Stimulated activated CD8-positive, alpha-beta memory T cell treated with anti-CD3 and anti-CD28 coated beads, Interleukin-2, amount 100 ng/mL, for 48 hours (primary cell): Measurements from ENCODE around the gene VAT1L.

Experiments used
- DNase-seq, 2 donors: peaks; one replicate each; pipeline ENCODE4 v3.0.0-alpha.2; 2020; ENCODE audit warnings: low read depth in 2 of 2

VAT1L gene

DNA sequence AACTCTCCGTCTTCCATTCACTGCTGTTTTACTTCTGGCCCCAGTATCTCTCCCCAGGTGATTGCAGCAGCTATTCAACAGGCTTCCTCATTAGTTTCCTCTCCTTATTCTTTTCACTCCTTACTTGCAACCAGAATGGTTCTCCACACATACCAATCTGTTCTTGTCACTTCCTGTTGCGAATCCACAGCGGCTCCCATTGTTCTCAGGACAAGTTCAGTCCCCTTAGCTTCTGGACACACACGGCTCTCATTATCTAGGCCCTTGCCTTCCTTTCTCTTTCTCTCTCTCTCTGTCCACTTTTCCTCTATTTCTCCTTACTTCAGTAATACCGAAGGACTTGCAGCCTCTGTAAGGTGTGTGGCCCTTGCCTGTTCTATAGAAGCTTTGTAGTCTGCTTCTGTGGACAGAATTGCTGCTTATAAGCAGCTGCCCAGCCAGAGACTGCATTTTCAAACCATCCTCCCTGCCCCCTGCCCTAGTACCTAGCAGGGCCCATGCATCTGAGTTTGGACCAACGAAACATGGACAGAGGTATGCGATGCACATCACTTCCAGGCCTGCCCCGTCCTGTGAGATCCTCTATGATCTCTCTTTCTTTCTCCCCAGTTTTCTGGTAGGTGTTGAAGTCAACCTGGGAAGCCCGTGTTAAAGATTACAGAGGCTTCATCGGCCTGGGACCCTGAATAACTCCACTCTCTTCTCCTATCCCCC is 45.7 kb downstream of the VAT1L start:
- DNase-seq = no peak

DNA sequence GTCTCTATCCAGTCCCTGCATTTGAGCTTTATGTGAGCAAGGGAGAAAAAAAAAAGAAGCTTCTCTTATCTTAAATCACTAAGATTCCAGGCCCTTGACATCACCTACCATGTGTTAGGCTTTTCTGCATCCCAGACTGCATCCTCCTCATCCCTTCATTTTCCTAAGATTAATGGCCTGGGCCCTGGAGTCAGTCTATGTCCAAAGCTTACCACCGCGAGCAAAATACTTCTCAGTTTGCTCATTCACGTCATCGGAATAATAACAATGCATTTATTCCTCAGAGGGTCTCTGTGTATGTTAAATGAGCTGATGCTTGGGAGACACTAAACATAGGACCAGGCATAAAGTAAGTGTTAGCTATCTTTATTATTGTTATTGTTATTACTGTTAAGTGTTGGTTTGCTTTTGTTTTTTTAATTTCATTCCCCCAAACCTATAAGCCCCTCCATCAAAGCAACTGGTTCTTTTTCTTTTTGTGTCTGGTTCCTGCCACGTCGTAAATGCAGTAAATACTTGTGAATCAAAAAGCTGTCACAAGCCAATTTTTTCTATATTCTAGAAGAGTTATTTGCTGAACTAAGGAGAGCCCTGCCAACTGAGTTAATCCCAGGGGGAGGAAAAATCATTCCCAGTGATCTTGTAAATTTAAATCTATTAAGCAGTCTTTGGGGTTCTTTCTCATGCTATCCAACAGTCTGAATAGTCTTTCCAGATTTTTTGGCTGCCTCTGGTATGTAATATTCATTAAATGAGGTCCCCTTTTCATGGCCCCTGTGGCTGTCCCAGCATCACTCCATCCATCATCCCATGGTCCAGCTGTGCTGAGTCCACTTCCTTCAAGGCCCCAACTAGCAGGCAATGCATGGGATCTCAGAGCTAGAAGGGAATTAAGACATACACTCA is 46.5 kb downstream of the VAT1L start:
- no peak for DNase-seq

- DNase-seq = no peak
Observed at GRCh38 chr16:77836801-77837200, 48.4 kb downstream of the VAT1L start.

DNA sequence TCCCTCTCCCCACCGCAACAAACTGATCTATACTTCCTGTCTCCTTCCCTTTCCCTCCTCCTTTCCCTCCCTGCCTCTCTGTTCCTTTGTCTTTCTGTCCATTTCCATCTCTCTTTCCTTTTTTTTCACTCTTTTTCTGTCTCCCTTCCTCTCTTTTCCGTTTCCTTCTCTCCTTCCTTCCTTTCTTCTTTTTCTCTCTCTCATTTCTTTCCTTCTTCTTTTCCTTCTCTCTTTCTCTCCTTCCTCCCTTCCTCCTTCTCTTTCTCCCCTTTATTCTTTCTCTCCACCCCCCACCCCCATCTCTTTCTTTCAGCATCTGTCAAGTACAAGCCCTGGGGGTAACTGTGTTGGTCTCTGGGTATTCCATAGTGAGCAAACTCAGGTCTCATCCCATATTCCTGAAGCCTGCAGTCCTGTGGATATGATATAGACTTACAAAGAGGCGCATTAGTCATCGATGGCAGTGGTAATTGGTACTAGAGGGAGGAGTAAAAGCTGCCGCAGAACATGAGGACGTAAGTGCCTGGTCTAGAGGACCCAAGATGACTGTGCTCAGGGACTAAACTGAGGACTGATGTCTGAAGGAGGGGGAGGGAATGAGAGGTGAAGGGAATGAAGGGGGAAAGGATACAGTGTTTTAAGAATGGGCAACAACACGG is 50.4 kb downstream of the VAT1L start:
- DNase-seq = no peak

DNA sequence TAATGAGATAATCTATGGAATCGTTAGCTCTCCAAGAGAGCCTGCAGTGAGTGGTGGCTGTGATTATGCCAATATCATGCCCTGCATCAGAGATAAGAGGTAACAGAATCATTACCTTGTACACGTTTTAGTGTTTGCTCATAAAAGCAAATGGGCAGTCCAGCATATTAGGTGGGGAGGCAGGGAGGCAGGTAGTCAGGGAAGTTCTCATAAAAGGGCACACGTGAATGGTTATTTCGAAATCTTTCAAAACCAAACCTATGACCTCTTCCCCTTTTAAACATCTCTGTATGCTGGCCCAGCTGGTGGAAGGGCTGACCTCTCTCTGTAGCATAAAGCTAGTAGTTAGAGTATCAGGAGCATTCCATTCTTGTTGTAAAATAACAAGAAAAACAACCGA is 51.7 kb downstream of the VAT1L start:
- DNase-seq = no peak

GRCh38 chr16:77840673-77841501 is 52.5 kb downstream of the VAT1L start:
- no peak for DNase-seq

- DNase-seq = no peak
Observed at GRCh38 chr16:77841502-77841763, 53.1 kb downstream of the VAT1L start.

GRCh38 chr16:77842468-77842867 is 54.1 kb downstream of the VAT1L start:
- DNase-seq = no peak

DNA sequence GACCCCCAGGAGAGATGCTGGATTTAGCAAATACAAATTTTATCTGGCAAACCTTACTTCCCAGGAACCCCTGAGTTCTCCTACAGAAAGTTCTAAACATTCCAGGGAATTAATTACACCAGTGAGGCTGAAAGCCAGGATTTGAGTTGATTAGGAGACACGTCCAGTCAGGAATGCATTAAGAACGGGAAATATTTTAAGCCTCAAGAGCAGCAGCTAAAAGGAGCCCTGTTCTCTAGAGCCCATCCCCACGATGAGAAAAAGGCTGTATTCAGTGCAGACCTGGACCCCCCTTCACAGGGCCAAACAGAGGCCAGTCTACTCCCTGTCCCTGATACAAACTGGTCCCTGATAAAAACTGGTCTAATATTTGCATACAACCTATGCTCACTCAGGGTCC is 55.0 kb downstream of the VAT1L start:
- no peak for DNase-seq

GRCh38 chr16:77844801-77845200 is 56.4 kb downstream of the VAT1L start:
- no peak for DNase-seq

GRCh38 chr16:77849646-77850258 is 61.4 kb downstream of the VAT1L start:
- no peak for DNase-seq

DNA sequence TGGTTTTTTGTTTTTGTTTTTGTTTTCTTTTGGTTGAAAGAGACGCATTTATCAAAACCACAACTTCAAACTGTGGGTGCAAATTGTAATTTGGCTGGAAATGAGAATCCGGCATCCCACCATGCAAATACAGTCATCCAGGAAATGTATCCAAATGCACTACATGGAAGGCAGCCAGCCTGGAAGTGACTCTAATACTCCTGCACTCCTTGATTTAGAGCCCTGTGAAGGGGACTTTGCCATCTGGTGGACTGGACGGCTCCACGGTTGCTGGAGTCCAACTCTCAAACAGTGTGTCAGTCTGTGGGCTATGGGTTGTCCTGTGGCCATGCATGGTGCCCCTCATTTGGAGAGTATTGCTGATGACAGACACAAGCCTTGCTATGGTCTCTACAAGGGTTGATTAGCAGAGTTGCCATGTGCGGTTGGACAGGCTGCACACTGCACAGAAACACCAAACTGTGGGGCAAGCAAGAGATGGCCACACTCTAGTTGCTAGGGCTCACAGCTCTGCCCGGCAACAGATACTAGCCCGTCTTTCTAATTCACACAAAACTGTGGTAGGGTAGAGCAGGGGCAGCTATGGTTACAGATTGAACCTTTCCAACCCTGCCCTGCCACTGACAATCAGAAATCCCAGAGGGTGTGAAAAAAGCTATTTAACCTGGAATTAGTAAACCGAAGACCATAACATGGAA is 62.4 kb downstream of the VAT1L start:
- DNase-seq = no peak

- DNase-seq = no peak
Observed at GRCh38 chr16:77853161-77853560, 64.8 kb downstream of the VAT1L start.

DNA sequence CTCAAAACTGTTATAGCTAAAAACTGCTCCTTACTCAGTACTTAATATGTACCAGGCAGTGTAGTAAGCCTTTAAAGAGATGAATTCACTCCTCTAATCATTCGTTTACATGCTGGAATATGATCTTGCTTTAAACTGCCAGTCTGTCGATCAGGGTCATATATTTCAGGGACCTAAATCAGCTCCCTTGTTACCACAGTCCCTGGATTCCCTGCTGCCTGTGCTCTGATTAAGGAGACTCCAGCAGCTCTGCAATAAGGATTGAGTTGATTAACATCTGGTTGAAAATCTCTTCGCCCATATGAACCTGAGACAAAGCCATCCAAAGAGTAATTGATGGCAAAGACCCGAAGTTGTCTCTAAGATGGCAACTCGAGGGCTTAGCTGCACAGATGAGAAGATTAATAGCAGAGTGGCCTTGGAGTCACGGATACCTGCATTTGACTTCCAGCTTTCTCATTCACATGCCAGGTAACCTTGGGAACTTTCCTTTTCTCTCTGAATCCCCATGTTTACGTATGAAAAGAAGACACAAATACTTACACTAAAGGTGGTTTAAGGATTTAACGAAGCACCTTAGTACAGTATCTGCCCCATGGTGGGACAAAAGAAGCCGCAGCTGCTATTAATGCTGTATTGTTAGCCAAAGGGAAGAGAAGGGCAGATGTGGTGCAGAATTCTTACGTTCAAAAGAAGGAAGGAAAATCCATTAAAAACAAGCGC is 68.2 kb downstream of the VAT1L start:
- no peak for DNase-seq

GRCh38 chr16:77858060-77858459 is 69.7 kb downstream of the VAT1L start:
- DNase-seq = no peak

GRCh38 chr16:77859493-77860232 is 71.3 kb downstream of the VAT1L start:
- DNase-seq = no peak

- no peak for DNase-seq
Observed at GRCh38 chr16:77860953-77861352, 72.6 kb downstream of the VAT1L start.

GRCh38 chr16:77863250-77863649 is 74.9 kb downstream of the VAT1L start:
- DNase-seq = no peak

GRCh38 chr16:77866752-77867151 is 78.4 kb downstream of the VAT1L start:
- DNase-seq = no peak

GRCh38 chr16:77868052-77868451 is 79.7 kb downstream of the VAT1L start:
- DNase-seq = no peak
